OCI-LY7 (cell line): ENCODE measurements around the gene DNAAF2. TPM values are rescaled to one million over a fixed set of nuclear protein-coding genes. Genes with fewer than 3 reads are reported as not detected.
"Not testable (repeated sequence)": the region's sequence is repeated elsewhere in the genome, so short reads cannot be mapped to it uniquely, and the experiment has no call there.

Experiments used
- BruUV-seq: library from RNA; stranded (reverse); fragments of 400-500 nt; replicated peaks from 2 replicates; lab custom pipeline; 2021; lab: Mats Ljungman, UMichigan
- CTCF ChIA-PET: fragments of 300-600 bp; sonication (Branson Sonifier 250); formaldehyde crosslinking; loops from one replicate; lab custom pipeline; 2022; ENCODE audit warnings: antibody characterized with exemption; ENCODE audit not compliant: unreplicated experiment; lab: Charles Lee
- POLR2A ChIA-PET: fragments of 300-600 bp; sonication (Branson Sonifier 250); formaldehyde crosslinking; loops from one replicate; lab custom pipeline; 2022; ENCODE audit warnings: antibody characterized with exemption; lab: Charles Lee
- DNase-seq: peaks from one replicate; pipeline ENCODE4 v3.0.0-alpha.2; 2015; ENCODE audit warnings: low spot score
- H2AFZ ChIP-seq: fragments of 200-600 bp; sonication (generic), shearing (Covaris generic); 2 replicates; pipeline ENCODE4 v1.6.1; 2014; ENCODE audit warnings: mild to moderate bottlenecking, antibody characterized with exemption, low read length, moderate library complexity
- H3K27ac ChIP-seq: fragments of 200-600 bp; sonication (generic); 2 replicates; pipeline ENCODE4 v1.5.1; 2014; ENCODE audit warnings: mixed run types, low read depth, mild to moderate bottlenecking, moderate library complexity, low read length, inconsistent platforms; ENCODE audit not compliant: poor library complexity, severe bottlenecking
- H3K36me3 ChIP-seq: fragments of 200-600 bp; sonication (generic); 2 replicates; pipeline ENCODE4 v1.6.1; 2014; ENCODE audit warnings: mild to moderate bottlenecking, antibody characterized with exemption, low read length, moderate library complexity, mixed read lengths; ENCODE audit not compliant: insufficient read depth
- H3K4me1 ChIP-seq: fragments of 200-600 bp; sonication (generic); 2 replicates; pipeline ENCODE4 v1.5.1; 2014; ENCODE audit warnings: mild to moderate bottlenecking, low read length; ENCODE audit not compliant: insufficient read depth, poor library complexity, severe bottlenecking
- H3K4me2 ChIP-seq: fragments of 200-600 bp; sonication (generic); 2 replicates; pipeline ENCODE4 v1.6.1; 2014; ENCODE audit warnings: mild to moderate bottlenecking, low read length
- H3K4me3 ChIP-seq: fragments of 200-600 bp; sonication (generic); 2 replicates; pipeline ENCODE4 v1.5.1; 2014; ENCODE audit warnings: mild to moderate bottlenecking, low read depth, low read length; ENCODE audit not compliant: poor library complexity, severe bottlenecking
- H3K79me2 ChIP-seq: fragments of 200-600 bp; sonication (generic); 2 replicates; pipeline ENCODE4 v1.6.1; 2016; ENCODE audit warnings: low read depth, mild to moderate bottlenecking, low read length, moderate library complexity, mixed read lengths; ENCODE audit not compliant: insufficient read depth
- H3K9me2 ChIP-seq: fragments of 200-600 bp; sonication (generic); 2 replicates; pipeline ENCODE4 v1.6.1; 2016; ENCODE audit warnings: mild to moderate bottlenecking, low read length, mixed read lengths; ENCODE audit not compliant: insufficient read depth
- H3K9me3 ChIP-seq: fragments of 200-600 bp; sonication (generic); 2 replicates; pipeline ENCODE4 v1.6.1; 2014; ENCODE audit warnings: mild to moderate bottlenecking, mixed run types, low read length, mixed read lengths
- H4K20me1 ChIP-seq: fragments of 200-600 bp; sonication (generic); 2 replicates; pipeline ENCODE4 v1.6.1; 2014; ENCODE audit warnings: mild to moderate bottlenecking, antibody characterized with exemption, low read length, moderate library complexity, mixed read lengths; ENCODE audit not compliant: insufficient read depth
- EZH2phosphoT487 ChIP-seq: fragments of 200-600 bp; sonication (generic); IDR thresholded peaks from 2 replicates; pipeline ENCODE4 v1.6.1; 2018; ENCODE audit warnings: low read depth, borderline replicate concordance, mild to moderate bottlenecking, mixed run types, antibody characterized with exemption, low read length, moderate library complexity, mixed read lengths
- intact Hi-C: fragments of 100-400 bp; cut with micrococcal nuclease; formaldehyde crosslinking; loops from one replicate; pipeline ENCODE4 v1.10.0; 2022; ENCODE audit not compliant: unreplicated experiment
- total RNA-seq, 2 experiments: library from RNA; depleted of rRNA in 1 of 2; stranded (reverse); fragments of >200 nt in 1 of 2; shearing (Covaris generic) in 1 of 2; gene quantifications; 2 replicates each; pipeline ENCODE4 v1.2.3, GENCODE V29; 2014 to 2022
- TF ChIP-seq, protein P1 (sequence below): fragments of 200-600 bp; sonication (generic); conservative IDR thresholded peaks from 2 replicates; pipeline ENCODE4 v1.5.1; 2014; ENCODE audit warnings: mild to moderate bottlenecking, antibody characterized with exemption, low read length, moderate library complexity, mixed read lengths

Gene DNAAF2
- total RNA-seq, 2 experiments from 2014 or later, result 9.7 to 14.7 TPM

DNA sequence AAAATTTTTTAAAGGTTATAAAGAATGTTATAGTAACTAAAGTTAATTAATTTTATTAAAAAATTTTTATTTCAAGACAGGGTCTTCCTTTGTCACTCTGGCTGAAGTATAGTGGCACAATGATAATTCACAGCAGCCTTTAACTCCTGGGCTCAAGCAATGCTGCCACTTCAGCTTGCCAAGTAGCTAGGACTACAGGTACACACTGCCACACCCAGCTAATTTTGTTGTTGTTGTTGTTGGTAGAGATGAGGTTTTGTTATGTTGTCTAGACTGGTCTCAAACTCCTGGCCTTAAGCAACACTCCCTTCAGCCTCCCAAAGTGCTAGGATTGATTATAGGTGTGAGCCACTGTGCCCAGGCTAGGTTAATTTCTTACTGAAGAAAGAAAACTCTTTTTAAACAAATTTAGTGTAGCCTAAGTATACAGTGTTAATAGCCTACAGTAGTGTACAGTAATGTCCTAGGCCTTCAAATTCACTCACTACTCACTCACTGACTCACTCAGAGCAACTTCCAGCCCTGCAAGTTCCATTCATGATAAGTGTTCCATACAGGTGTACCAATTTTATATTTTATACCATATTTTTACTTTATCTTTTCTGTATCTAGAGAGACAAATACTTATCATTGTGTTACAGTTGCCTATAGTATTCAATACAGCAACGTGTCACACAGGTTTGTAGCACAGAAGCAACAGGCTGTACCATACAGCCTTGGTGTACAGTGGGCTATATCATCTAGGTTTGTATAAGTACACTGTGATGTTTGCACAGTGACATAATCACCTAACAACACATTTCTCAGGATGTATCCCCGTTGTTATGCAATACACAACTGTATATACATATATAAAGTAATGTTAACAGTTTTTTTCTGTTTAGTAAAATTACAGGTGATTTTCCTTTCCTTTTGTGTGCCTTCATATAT is 24.7 kb upstream of the DNAAF2 start:
- ChIA-PET CTCF (no interaction called here), POLR2A (interaction anchor here (0.6 to 1.3 kb wide), 4 partner anchors 11 to 868 kb away, joined by 3 to 5 read pairs (median 4); no protein-coding TSS in a partner anchor)
- H3K4me3 ChIP-seq, result no peak overlapping the region
- no peak overlapping the region for H3K4me2 ChIP-seq
- TF ChIP-seq, protein P1, sequence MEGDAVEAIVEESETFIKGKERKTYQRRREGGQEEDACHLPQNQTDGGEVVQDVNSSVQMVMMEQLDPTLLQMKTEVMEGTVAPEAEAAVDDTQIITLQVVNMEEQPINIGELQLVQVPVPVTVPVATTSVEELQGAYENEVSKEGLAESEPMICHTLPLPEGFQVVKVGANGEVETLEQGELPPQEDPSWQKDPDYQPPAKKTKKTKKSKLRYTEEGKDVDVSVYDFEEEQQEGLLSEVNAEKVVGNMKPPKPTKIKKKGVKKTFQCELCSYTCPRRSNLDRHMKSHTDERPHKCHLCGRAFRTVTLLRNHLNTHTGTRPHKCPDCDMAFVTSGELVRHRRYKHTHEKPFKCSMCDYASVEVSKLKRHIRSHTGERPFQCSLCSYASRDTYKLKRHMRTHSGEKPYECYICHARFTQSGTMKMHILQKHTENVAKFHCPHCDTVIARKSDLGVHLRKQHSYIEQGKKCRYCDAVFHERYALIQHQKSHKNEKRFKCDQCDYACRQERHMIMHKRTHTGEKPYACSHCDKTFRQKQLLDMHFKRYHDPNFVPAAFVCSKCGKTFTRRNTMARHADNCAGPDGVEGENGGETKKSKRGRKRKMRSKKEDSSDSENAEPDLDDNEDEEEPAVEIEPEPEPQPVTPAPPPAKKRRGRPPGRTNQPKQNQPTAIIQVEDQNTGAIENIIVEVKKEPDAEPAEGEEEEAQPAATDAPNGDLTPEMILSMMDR, result no peak
- no peak for TF ChIP-seq EZH2phosphoT487
- no peaks in the 10 kb centered on the region for H3K4me1 ChIP-seq
- intact Hi-C loops, result no loop called here
- H4K20me1 ChIP-seq, result no peaks in the 10 kb centered on the region
- peaks cover 35% of the 10 kb centered on the region; the same call in 1 of the 2 replicates for H3K36me3 ChIP-seq
- H3K9me3 ChIP-seq, result no peaks in the 10 kb centered on the region
- H2AFZ ChIP-seq, result no peak overlapping the region
- BruUV-seq, result no TSS peak
- no peaks in the 10 kb centered on the region for H3K9me2 ChIP-seq
- no peak overlapping the region for H3K27ac ChIP-seq
- no peak for DNase-seq
- H3K79me2 ChIP-seq, result no peaks in the 10 kb centered on the region

DNA sequence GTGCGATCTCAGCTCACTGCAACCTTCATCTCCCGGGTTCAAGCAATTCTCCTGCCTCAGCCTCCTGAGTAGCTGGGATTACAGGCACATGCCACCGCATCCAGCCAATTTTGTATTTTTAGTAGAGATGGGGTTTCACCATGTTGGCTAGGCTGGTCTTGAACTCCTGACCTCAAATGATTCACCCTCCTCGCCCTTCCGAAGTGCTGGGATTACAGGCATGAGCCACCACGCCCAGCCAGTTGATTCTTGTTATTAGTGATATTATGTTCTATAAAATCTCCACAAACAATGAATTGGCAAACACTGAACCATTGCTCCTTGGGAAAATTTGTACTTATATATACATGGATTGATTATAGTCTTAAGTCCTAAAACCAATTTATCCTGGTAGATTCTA is 22.5 kb upstream of the DNAAF2 start:
- H3K36me3 ChIP-seq, result peaks cover 36% of the 10 kb centered on the region
- H3K4me1 ChIP-seq, H3K4me3 ChIP-seq, DNase-seq, H3K27ac ChIP-seq, H4K20me1 ChIP-seq, BruUV-seq, CTCF ChIA-PET, intact Hi-C loops, H3K9me3 ChIP-seq, H2AFZ ChIP-seq, H3K9me2 ChIP-seq, H3K4me2 ChIP-seq, H3K79me2 ChIP-seq: not testable (repeated sequence)
- POLR2A ChIA-PET, result interaction anchor here (0.6 to 1.2 kb wide), 2 partner anchors 10 to 123 kb away, joined by 6 to 7 read pairs; no protein-coding TSS in a partner anchor

GRCh38 chr14:49654511-49654910 is 19.5 kb upstream of the DNAAF2 start:
- TF ChIP-seq, protein P1, result no peak
- TF ChIP-seq EZH2phosphoT487, result no peak
- H3K4me1 ChIP-seq, result no peaks in the 10 kb centered on the region
- H3K4me3 ChIP-seq, result no peak overlapping the region
- ChIA-PET POLR2A (interaction anchor here (0.6 to 0.7 kb wide), 3 partner anchors 27 to 885 kb away, joined by 3 read pairs; no protein-coding TSS in a partner anchor), CTCF (no interaction called here)
- peaks cover 39% of the 10 kb centered on the region for H3K36me3 ChIP-seq
- H2AFZ ChIP-seq, result no peak overlapping the region
- no peaks in the 10 kb centered on the region for H3K9me2 ChIP-seq
- peaks cover 7% of the 10 kb centered on the region; the same call in 1 of the 2 replicates for H3K79me2 ChIP-seq
- no peaks in the 10 kb centered on the region for H4K20me1 ChIP-seq
- no peak overlapping the region for H3K27ac ChIP-seq
- H3K4me2 ChIP-seq, result no peak overlapping the region
- intact Hi-C loops, result no loop called here
- BruUV-seq, result no TSS peak
- no peaks in the 10 kb centered on the region for H3K9me3 ChIP-seq
- no peak for DNase-seq
